Ovary (tissue), 3 donors: ENCODE results near the gene EBF3.

Source experiments
- CTCF ChIP-seq, 3 donors: fragments of 450-650 bp in 2 of 3; fragments of 200-600 bp in 1 of 3; IDR thresholded peaks; one replicate each; pipeline versions ENCODE4 v1.5.1 to v1.8.0; 2016 to 2022; ENCODE audit warnings: antibody characterized with exemption in 3 of 3, mild to moderate bottlenecking in 1 of 3
- EP300 ChIP-seq: sonication (generic); formaldehyde crosslinking; IDR thresholded peaks from one replicate; pipeline ENCODE4 v1.6.1; 2017; ENCODE audit warnings: antibody characterized with exemption
- POLR2A ChIP-seq: fragments of 450-650 bp; IDR thresholded peaks from one replicate; pipeline ENCODE4 v1.6.1; 2017; ENCODE audit warnings: antibody characterized with exemption, mild to moderate bottlenecking, moderate library complexity
- donor health status: DM: no; HTN: no; CAD: no.

GRCh38 chr10:129792864-129793263 is 171.2 kb downstream of the EBF3 start:
- TF ChIP-seq EP300 (no peak), CTCF (IDR thresholded peaks at IDR 0.05) (no peak), POLR2A (no peak)
